Measurements from ENCODE around the gene LBX2. TPM values are rescaled to one million over a fixed set of nuclear protein-coding genes. Genes with fewer than 3 reads are reported as not detected.

LBX2 gene
- total and polyA plus RNA-seq, 12 donors = 0.17 to 1.5 (median 0.44) TPM; not detected in 2

- Histone ChIP-seq H3K4me1 (peaks cover 8 to 66% (median 48%) of the 10 kb centered on the region in 9 donors), H3K27me3 (peaks cover 0 to 56% (median 40%) of the 10 kb centered on the region in 7 donors), H3K9me3 (no peaks in the 10 kb centered on the region), H3K27ac (peak overlapping the region in 2 of 10 donors; percentile 86 to 92), H3K4me3 (peak overlapping the region in 5 of 10 donors; percentile 61 to 85 (median 68)), H3K36me3 (peaks cover 0 to 20% (median 3%) of the 10 kb centered on the region in 9 donors)
- WGBS, 2 donors = 92 to 93% methylated on average over 3 of the region's 3 CpGs
- DNase-seq (no peak), ATAC-seq (no peak)
- intact Hi-C loops (cut with DNase I) = loop anchor here in 3 of 10 donors (5.0 kb wide), 1 partner anchor 83 kb away; no protein-coding TSS in a partner anchor
- TF ChIP-seq CTCF (IDR thresholded peaks at IDR 0.05) = no peak
Measured at GRCh38 chr2:74504591-74504990, 5.2 kb upstream of the LBX2 start.

GRCh38 chr2:74503506-74504475, 4.4 kb upstream of the LBX2 start:
- H3K27ac ChIP-seq = peak overlapping the region; percentile 69 to 92 (median 86)
- H3K4me3 ChIP-seq = peak overlapping the region; percentile 42 to 85 (median 67)
- WGBS, 2 donors = 24% methylated on average over 45 of the region's 45 CpGs
- peaks cover 2 to 56% (median 45%) of the 10 kb centered on the region in 7 donors for H3K27me3 ChIP-seq
- DNase-seq = no peak
- no peaks in the 10 kb centered on the region for H3K9me3 ChIP-seq
- intact Hi-C loops (cut with DNase I) = loop anchor here in 4 of 10 donors (2.0 to 5.0 kb wide), 2 partner anchors 25 to 84 kb away; partner anchors contain the start of genes AUP1 (in 1 of the 4) and HTRA2 (in 1 of the 4)
- no peak for TF ChIP-seq CTCF (IDR thresholded peaks at IDR 0.05)
- peaks cover 0 to 20% (median 3%) of the 10 kb centered on the region in 9 donors for H3K36me3 ChIP-seq
- no peak for ATAC-seq
- H3K4me1 ChIP-seq = peaks cover 10 to 74% (median 56%) of the 10 kb centered on the region in 9 donors

GRCh38 chr2:74502720-74503505, 3.5 kb upstream of the LBX2 start:
- Histone ChIP-seq H3K4me1 (peaks cover 15 to 77% (median 60%) of the 10 kb centered on the region in 9 donors), H3K27ac (peak overlapping the region; percentile 69 to 92 (median 86)), H3K36me3 (peaks cover 0 to 20% (median 3%) of the 10 kb centered on the region in 9 donors), H3K4me3 (peak overlapping the region; percentile 42 to 85 (median 67)), H3K9me3 (no peaks in the 10 kb centered on the region), H3K27me3 (peaks cover 9 to 61% (median 54%) of the 10 kb centered on the region in 7 donors)
- DNase-seq (peak; percentile 83 to 87), ATAC-seq (peak; percentile 63 to 79 (median 70))
- peak in 7 of 9 donors; percentile 10 to 57 (median 35) for TF ChIP-seq CTCF (IDR thresholded peaks at IDR 0.05)
- 1 to 2% methylated on average over 64 to 67 of the region's 67 CpGs for WGBS, 2 donors
- intact Hi-C loops (cut with DNase I) = loop anchor here in 4 of 10 donors (2.0 to 5.0 kb wide), 2 partner anchors 26 to 84 kb away; partner anchors contain the start of genes AUP1 (in 1 of the 4) and HTRA2 (in 1 of the 4)
